ENCODE results near the gene OCEL1.

- TF ChIP-seq CTCF (IDR thresholded peaks at IDR 0.05), result no peak
- TF ChIP-seq EZH2 (IDR thresholded peaks at IDR 0.05; ENCODE audit: borderline replicate concordance, insufficient read depth, low read depth, low read length, poor library complexity, severe bottlenecking), result no peak
Observed at GRCh38 chr19:17242431-17243208, 16.6 kb downstream of the OCEL1 start.

Measured in B cell (primary cell).